HG03159 (cell line): ENCODE measurements around the gene HOTAIR.

ENCODE experiments used
- ATAC-seq: cut with Tn5 transposase; IDR thresholded peaks from one replicate; pipeline ENCODE4 v1.9.1; 2021; ENCODE audit warnings: mild to moderate bottlenecking, moderate library complexity; ENCODE audit not compliant: unreplicated experiment

Gene HOTAIR

DNA sequence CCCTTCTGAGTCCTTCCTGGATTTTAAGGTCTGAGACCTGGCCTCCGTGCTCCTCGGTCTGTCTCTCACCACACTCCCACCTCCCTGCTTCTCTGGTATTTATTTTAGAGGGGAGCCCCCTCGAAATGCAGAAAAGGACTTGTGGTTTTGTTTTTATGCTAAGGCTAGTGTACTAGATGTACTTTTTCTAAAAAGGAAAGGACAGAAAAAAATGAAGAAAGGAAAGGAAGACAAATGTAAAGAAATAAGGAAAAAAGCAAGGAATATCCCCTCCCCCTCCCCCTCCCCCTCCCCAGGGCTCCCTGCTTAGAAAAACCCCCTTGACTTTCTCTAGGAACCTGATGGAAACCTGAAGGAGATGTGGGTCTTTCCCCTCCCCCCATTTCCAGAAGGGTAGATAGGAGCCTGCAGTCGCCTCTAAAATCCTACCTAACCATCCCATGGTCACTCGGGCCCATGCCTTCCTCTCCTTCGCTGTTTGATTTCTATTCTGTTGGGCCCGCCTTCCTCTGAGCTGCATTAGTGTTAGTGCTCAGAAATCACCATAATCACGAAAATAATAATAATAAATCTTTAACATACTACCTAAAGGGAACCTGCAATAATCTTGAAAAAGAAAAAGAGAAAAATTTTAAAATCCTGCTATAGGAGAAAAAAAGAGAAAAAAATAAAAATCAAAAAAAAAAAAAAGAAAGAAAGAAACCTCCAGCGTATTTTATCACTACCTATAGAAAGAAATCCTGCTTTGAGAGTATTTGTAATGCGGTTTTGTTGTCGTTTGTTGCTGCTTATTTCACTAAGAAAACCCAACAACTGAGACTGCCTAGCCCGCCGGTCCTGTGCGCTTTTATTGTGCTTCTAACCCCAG lies 37.1 kb upstream of the HOTAIR start:
- ATAC-seq, result no peak

DNA sequence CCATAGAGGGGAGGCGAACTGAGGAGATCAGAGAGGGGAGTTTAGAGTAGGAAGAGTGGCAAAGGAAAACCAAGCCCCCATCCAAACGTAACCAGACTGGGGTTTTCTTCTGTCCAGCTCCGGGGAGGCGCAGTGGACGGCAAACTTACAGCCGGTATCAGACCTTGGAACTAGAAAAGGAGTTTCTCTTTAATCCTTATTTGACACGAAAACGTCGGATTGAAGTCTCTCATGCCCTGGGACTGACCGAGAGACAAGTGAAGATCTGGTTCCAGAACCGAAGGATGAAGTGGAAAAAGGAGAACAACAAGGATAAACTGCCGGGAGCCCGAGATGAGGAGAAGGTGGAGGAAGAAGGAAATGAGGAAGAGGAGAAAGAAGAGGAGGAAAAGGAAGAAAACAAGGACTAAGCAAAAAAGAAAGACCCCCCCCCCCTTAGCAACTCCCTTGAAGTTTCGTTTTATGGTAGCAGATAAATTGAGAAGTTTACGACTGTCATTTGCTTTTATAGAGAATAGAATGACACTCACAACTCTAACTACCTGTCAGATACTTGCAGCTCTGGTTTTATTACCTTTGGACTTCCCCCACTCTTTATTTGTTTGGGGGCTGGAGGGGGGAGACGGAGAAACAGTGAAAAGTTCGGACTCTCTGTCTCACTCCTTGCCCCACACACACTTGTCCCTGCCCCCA lies 36.4 kb upstream of the HOTAIR start:
- no peak for ATAC-seq

DNA sequence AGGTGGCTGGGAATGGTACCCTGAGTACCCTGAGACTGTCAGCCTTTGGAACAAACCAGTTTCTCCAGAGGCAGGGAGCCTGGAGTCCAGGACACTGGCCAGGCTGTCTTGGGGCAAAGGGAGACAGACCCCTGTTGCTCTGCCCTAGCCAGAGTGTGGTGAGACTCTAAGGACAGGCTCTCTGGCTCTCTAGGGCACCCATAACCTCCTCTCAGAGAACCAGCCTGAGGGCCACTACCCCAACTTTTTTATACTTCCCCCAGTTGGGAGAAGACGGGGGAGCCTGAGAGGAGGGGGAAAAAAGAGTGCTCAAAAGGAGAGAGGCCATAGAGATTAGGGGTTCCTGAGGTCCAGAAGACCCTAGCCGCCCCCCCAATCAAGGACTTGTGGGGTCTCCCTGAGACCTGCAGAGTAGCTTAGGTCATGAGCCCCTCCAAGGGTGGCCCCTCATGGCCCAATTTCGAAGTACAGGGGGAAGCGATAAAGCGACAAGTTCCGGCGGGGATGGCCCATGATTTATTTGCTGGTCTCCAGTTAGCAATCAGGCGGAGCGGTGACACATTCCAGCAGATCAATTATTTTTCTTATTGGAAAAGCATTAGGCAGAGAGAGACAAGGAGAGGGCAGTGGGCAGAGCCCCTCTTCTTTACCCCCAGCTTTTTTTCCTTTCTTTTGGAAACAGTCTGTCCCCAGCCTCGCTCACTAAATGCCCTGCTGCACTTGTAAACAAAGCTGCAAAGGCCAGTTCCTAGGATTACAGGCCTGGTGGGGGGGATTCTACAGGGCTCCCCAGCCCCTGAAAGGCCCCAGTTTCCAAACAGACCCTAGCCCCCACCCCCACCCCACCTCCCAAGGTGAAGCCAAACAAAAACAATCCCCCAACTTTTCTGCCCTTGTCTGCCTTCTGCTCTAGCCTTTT lies 35.6 kb upstream of the HOTAIR start:
- no peak for ATAC-seq

DNA sequence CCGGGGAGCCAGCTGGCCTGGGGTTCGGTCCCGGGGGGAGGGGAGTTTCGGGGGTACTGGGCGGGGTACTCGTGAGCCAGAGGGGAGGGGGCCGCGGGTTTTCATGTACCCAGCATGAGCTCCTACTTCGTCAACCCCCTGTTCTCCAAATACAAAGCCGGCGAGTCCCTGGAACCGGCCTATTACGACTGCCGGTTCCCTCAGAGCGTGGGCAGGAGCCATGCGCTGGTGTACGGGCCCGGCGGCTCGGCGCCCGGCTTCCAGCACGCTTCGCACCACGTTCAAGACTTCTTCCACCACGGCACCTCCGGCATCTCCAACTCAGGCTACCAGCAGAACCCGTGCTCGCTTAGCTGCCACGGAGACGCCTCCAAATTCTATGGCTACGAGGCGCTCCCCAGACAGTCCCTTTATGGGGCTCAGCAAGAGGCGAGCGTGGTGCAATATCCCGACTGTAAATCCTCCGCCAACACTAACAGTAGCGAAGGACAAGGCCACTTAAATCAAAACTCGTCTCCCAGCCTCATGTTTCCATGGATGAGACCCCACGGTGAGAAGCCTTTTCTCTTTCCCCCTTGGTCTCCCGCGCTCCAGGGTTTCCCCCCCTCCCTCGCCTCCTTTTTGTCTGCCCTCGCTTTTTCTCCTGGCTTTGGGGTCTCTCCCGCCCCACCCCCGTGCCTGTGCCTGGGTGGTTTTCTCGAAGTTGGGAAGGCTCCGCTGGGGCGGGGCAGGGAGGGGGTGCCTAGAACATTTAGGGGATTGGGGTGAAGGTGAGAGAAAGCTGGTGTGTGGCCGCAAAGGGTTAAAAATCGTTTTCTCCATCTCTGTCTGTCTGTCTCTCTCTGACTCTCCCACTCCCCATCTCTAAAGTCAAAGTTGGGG lies 34.7 kb upstream of the HOTAIR start:
- no peak for ATAC-seq

DNA sequence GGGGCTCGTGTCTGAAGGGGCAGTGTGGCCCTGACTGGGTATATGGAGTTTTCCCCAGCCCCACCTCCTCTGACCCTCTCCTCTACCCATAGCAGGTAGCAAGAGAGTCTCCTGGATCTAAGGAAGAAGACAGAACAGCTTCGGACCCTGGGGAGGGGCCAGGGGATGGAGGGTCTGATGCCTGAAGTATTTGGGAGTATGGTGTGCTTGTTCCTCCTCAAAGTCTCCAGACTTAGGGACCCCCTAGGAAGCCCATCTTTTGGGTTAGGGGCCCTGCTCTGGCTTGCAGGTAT lies 33.5 kb upstream of the HOTAIR start:
- no peak for ATAC-seq

DNA sequence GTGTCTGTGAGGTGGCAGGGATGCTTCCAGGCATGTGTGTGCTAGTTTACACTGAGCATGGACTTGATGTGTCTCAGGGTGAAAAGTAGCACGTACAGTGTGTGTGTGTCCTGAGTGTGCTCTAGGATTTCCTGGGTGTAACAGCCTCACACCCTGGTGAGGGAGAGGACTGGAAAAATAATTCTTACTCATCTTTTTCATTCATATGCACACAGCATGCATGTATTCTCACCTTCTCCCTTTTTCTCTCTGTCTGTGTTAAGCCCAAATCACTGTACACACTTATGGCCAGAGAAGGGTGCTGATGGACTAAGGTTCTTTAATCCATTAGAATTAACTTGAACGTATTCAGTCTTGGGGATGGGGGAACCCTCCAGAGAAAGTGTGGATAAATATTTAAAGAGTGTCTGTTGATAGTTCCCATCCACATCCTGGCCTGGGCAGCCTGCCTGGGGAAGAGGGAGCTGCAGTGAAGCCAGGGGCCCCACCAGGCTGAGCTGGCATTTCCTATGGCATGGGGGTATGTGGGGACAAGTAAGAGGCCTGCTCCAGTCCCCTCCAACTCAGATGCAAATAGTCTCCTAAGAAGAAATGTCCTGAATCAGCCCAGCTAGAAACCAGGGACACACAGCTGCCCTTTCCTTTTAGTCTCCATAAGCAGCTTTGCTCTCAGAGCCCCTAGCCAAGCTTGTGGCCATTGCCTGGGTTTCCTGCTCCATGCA lies 32.9 kb upstream of the HOTAIR start:
- ATAC-seq, result no peak

DNA sequence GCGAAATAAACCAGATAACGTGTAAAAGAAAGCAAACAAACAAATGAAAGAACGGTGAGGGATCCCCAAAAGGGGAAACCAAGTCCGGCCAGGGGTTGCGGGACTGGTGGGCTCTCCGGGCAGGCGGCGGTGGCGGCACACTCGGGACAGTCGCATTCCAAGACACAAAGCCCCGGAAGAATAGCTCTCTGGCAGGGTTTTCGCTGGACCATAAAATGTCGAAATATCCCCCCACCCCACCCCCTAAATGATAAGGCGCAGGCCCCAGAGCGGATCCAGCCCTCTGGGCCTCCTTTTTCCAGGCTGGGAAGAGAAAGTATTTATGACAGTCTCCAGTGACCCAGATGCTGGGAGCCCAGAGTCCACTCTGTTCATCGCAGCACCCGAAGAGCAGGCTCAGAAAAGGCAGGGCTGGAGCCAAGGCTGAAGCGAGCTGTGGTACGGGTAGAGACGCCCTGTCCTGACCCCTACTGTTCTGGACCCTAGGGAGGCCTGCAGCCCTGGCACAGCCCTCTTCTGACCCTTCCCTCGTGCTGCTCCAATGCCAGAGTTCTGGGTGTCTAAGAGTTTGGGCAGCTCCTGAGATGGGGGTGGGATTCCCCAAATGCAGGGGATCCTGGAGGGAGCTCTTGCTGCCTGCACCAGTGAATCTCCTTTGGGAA lies 31.9 kb upstream of the HOTAIR start:
- ATAC-seq, result no peak

DNA sequence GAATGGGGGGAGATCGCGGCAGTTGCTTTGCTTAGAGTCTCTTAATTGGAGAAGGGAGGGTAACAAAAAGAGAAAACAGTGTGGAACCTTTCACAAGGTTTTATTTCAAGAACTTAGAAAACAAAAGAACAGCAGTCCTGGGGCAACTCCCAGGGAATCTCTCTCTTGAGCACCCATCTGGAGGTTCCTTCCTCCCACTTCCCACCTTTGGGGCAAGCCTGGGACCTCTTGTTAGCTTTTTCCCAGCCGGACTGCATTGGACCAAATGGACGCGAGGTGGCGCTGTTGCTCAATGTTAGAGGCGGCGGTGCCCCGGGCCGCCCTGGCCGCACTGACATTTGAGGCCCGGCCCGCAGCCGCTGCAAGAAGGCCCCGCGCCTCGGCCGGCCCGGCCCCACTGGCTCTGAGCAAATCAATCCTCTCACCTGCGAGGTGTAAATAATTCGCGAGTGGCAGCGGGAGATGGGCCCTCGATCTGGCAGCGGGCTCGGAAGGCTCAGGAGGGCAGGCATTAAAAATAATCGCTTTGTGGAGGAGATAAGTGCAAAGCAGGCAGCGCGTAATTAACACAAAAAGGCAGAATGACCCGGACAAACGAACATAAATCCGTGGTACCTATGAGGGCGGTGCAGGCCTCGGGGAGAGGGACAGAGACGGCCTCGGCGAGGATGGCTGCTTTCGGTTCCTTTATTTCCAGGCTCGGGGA lies 31.3 kb upstream of the HOTAIR start:
- ATAC-seq, result peak; percentile 78

DNA sequence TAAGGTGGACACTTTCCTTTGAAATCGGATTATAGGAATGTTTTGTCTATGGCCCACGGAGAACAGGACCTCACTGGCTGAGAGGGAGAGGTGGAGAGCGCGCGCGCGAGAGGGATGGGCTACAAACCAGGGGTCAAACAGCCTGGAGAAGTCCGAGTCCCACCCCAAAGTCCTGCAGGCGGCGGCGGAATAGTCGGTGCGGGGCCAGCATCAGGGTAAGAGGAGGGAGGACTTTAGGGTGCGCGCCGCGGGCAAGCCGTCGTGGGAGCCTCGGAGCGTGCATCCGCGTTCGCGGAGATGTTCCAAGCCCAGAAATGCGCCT lies 30.7 kb upstream of the HOTAIR start:
- no peak for ATAC-seq

DNA sequence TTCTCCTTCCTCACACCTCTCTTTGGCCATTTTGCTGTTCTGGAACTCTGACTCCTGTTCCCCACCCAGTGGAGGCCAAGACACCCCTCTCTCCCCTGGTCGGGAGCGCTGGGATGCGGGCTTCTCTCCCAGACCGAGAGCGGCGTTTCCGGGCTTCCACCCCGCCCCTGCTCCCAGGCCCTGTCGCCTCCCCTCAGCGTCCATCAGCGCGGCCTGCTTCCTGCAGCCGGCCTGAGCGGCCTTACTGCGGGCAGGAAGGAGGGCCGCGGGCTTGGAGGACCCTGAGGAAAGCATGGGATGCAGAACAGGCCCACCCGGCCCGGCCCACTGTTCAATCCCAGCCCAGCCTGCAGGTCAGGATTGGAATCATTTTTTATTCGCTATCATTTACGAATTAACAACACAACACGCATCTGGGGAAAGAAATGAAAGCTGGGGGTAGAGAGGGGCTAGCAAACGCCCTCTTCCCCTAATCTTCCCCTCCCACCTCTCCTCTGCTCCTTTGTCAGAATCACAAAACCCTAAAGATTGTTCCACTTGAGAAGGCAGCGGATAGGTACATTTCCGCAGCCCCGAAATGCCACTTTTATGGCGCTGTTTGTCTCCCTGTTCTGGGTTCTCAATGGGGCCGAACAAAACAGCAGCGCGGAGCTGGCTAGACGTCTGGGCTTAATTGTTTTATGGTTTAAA lies 30.2 kb upstream of the HOTAIR start:
- no peak for ATAC-seq

DNA sequence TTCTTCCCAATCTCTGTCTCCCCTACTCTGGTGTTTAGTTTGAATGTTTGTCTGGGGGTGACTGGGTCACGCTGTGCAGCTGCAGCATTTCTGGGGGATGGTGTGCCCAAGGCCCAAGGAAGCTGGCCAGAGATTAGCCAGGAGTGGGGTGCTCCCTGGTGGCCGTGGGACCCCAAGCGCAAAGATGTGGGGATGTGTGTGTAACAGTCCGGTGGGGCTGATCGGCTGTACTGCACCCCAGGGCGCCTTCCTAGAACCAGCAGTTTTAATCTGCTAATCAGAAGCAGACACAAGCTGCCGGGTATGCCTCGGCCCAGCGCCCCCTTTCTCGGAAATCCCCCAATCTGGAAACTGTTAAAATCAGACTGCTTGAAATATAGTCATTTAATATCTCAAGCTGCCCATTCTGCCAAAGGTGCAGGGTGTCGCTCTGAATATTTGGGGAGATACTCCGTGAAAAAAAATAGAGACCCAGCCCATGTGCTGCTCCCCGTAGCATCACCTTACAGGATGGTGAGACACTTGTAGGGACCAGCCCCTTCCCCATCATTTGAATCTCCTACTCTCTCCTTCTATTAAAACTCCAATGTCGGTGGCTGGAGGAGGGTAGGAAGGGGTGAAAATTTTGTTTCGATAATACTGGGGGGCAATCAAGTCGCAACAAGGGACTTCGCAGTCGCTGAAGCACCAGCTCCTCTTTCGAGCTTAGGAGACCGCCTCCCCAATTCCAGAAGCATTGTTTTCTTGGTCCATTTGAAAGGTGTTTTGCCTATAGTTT lies 29.5 kb upstream of the HOTAIR start:
- no peak for ATAC-seq

DNA sequence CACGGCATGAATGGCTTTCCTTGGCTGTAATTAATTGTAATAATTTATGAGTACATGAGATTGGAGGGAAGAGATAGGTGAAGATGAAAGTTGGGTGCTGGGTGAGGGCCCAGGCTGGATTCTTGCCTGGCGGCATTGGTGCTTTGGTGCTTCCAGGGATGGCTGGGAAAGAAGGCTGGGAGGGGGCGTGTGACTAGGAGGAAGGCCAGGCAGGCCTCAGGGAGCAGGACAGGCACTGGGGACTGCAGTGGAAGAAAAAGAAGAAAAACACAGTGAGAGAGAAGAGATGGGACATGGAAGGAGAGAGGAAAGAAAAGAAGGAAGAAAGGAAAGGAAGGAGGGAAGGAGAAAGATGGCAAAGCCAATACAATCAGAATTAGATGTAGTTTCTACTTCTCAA lies 28.9 kb upstream of the HOTAIR start:
- no peak for ATAC-seq

DNA sequence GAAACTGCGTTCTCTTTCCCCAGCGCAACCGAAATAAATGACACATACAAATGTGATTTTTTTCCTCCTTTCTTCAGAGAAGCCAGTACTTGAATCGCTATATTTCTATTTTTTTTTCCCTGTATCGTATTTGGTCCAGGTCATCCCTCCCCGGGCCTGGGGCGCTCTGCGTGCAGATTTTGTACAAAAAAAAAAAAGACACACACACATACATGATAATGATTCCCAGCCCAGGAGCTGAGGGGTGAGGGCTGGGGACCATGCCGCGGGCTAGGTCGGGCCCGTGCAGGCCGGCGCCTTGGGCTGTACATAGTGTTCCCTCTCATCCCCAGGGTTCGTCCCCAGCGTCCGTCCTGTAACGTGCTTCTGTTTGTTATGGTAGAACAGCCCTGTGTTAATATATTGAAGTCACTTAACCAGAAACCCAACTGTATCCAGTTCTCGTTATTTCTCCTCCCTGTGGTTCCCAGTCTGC lies 28.2 kb upstream of the HOTAIR start:
- no peak for ATAC-seq

DNA sequence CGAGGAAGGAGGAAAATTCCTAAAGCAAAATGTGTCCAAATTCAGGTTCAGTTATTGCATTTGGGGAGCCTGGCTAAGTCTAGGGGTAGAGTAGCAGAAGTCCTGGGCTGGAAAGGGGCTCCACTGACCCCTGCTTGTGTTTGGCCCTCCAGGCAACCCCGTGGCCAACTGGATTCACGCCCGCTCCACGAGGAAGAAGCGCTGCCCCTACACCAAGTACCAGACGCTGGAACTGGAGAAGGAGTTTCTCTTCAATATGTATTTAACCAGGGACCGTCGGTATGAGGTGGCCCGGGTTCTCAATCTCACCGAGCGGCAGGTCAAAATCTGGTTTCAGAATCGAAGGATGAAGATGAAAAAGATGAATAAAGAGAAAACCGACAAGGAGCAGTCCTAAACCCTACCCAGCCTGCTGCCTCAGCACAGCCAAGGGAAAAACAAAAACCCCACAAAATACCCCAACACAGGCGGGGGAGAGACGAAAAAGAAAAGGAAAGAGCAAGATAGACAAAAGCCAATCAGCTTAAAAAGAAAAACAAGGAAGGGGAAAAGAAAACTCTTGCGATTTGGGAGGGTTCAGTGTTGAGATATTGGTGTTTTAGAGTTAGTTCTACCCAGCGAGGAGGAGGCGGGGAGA lies 27.6 kb upstream of the HOTAIR start:
- no peak for ATAC-seq

DNA sequence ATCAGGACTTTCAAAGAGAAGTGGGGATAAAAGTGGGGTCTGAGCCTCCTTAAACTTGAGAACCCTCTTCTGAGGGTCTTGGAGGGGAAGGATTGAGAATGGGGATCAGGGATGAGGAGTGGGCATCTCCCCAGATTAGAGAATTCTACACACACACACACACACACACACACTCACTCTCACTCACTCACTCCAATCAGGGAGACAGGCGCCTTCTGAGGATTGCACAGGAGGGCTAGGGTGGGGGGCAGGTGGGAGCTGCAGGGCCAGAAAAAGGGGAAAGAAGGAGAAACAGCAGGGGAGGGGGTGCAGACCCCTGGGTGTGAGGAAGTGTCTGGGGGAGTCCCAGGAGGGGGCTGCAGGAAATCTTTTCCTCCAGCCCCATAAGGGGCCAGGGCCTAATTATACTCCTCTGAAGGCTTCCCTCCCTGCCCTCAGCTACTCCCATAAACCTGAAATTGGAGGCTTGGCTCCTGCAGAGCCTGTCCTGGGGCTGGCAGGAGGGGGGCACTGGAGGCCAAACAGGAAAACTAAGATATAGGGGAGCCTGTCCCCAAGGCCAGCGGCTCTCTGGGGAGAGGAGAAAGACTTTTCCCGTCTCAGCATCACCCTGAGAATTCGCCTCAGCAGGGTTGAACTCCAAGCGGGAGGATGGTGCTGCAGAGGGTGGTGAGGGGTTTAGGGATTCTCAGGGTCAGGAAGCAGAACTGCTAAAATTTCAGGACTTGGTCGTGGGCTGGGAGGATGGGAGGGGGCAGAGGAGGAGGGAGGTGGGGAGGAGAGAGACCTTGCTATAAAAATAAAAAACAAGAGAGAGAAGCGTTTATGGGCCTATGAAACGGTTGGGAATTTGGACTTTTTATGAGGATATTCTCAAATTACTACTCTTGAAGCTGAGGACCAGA lies 26.8 kb upstream of the HOTAIR start:
- ATAC-seq, result no peak
